SU-DHL-6 (cell line): ENCODE data around the gene STK32C.

Experiments used
- H2AFZ ChIP-seq: fragments of 200-600 bp; sonication (generic); 2 replicates; pipeline ENCODE4 v1.6.1; 2014; ENCODE audit warnings: low read depth, mild to moderate bottlenecking, moderate library complexity, mixed read lengths, antibody characterized with exemption, low read length; ENCODE audit not compliant: severe bottlenecking
- H3F3A ChIP-seq: fragments of 200-600 bp; shearing (Covaris generic); 2 replicates; pipeline ENCODE4 v1.6.0; 2016; ENCODE audit warnings: antibody characterized with exemption, mild to moderate bottlenecking; ENCODE audit not compliant: insufficient read depth
- H3K27ac ChIP-seq: fragments of 200-600 bp; sonication (generic); 2 replicates; pipeline ENCODE4 v1.5.1; 2016; ENCODE audit warnings: low read depth, mild to moderate bottlenecking, low read length, moderate library complexity, mixed read lengths
- H3K27me3 ChIP-seq: fragments of 200-600 bp; sonication (generic), shearing (Covaris generic); 2 replicates; pipeline ENCODE4 v1.6.0; 2014; ENCODE audit warnings: mild to moderate bottlenecking, low read length
- H3K36me3 ChIP-seq: fragments of 200-600 bp; sonication (generic); 2 replicates; pipeline ENCODE4 v1.6.1; 2014; ENCODE audit warnings: mild to moderate bottlenecking, low read length, mixed read lengths
- H3K4me2 ChIP-seq: fragments of 300-600, 200-600 bp; shearing (Covaris generic), sonication (generic); 2 replicates; pipeline ENCODE4 v1.6.0; 2014; ENCODE audit warnings: low read length, low read depth, mild to moderate bottlenecking; ENCODE audit not compliant: poor library complexity, severe bottlenecking
- H3K4me3 ChIP-seq: fragments of 200-600 bp; sonication (generic); 2 replicates; pipeline ENCODE4 v1.5.1; 2014; ENCODE audit warnings: antibody characterized with exemption, low read length, mild to moderate bottlenecking, mixed read lengths; ENCODE audit not compliant: insufficient read depth, poor library complexity, severe bottlenecking
- H3K79me2 ChIP-seq: fragments of 200-600 bp; sonication (generic); 2 replicates; pipeline ENCODE4 v1.6.1; 2014; ENCODE audit warnings: mild to moderate bottlenecking, low read length, moderate library complexity; ENCODE audit not compliant: insufficient read depth
- H3K9ac ChIP-seq: fragments of 200-600 bp; sonication (generic); 2 replicates; pipeline ENCODE4 v1.7.0; 2014; ENCODE audit warnings: mild to moderate bottlenecking, low read length
- H3K9me2 ChIP-seq: fragments of 200-600 bp; sonication (generic); replicated peaks from 2 replicates; pipeline ENCODE4 v1.6.1; 2014; ENCODE audit warnings: low read length; ENCODE audit not compliant: insufficient read depth
- H3K9me3 ChIP-seq: fragments of 200-600 bp; sonication (generic); 2 replicates; pipeline ENCODE4 v1.6.1; 2014; ENCODE audit warnings: low read length, mixed read lengths; ENCODE audit not compliant: insufficient read depth
- H4K20me1 ChIP-seq: fragments of 200-600 bp; sonication (generic); 2 replicates; pipeline ENCODE4 v1.6.1; 2014; ENCODE audit warnings: low read depth, mild to moderate bottlenecking, antibody characterized with exemption, low read length, moderate library complexity, mixed read lengths
- EZH2phosphoT487 ChIP-seq: fragments of 200-600 bp; sonication (generic), shearing (Covaris generic); conservative IDR thresholded peaks from 2 replicates; pipeline ENCODE4 v1.6.1; 2018; ENCODE audit warnings: mild to moderate bottlenecking, antibody characterized with exemption, low read length, moderate library complexity, mixed read lengths
- TF ChIP-seq, protein P1 (sequence below): fragments of 200-600 bp; sonication (generic); IDR thresholded peaks from one replicate; pipeline ENCODE4 v1.5.1; 2017; ENCODE audit warnings: antibody characterized with exemption, mild to moderate bottlenecking, low read length, moderate library complexity; ENCODE audit not compliant: insufficient read depth, poor library complexity, severe bottlenecking

STK32C gene

DNA sequence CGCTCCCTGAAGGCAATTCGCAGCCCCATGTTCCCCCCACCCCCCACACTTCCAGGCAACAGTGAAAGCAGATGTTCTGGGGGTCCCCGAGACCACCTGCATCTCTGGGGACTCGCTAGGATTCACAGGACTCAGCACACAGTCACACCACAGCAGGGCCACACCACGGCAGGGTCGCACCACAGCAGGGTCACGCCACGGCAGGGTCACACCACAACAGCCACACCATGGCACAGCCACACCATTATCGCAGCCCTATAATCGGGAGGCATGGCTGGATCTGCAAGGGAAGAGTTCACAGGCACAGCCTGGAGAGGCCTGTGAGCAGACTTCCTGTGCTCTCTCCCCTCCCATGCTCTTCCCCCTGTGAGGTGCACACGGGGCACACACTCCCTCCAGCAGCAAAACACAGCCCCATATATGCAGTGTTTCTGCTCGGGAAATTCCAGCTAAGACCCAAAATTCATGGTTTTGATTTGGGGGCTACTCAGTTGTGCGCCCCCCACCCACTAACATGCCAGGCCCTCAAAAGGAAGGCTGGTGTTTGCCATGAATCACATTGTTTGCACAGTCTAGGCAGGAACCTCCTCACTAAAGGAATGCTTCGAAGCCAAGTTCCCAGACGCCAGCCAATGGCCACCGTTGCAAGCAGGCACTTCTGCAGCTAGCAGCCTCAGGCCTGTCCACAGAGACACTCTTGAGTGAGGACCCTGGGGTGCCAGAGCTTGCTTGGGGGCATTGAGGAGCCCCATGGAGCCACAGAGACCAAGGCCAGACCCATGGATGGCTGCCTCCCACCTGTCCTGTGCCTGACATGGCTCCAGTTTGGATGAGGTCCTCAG lies 128.0 kb downstream of the STK32C start:
- Histone ChIP-seq H3K27ac (no peak overlapping the region), H3K36me3 (no peaks in the 10 kb centered on the region), H3K9ac (no peak overlapping the region), H2AFZ (no peak overlapping the region), H3K9me2 (no peaks in the 10 kb centered on the region), H3K9me3 (no peaks in the 10 kb centered on the region), H3K79me2 (no peaks in the 10 kb centered on the region), H3K27me3 (no peaks in the 10 kb centered on the region), H3K4me2 (no peak overlapping the region), H4K20me1 (no peaks in the 10 kb centered on the region), H3K4me3 (no peak overlapping the region), H3F3A (no peaks in the 10 kb centered on the region)
- TF ChIP-seq, protein P1, sequence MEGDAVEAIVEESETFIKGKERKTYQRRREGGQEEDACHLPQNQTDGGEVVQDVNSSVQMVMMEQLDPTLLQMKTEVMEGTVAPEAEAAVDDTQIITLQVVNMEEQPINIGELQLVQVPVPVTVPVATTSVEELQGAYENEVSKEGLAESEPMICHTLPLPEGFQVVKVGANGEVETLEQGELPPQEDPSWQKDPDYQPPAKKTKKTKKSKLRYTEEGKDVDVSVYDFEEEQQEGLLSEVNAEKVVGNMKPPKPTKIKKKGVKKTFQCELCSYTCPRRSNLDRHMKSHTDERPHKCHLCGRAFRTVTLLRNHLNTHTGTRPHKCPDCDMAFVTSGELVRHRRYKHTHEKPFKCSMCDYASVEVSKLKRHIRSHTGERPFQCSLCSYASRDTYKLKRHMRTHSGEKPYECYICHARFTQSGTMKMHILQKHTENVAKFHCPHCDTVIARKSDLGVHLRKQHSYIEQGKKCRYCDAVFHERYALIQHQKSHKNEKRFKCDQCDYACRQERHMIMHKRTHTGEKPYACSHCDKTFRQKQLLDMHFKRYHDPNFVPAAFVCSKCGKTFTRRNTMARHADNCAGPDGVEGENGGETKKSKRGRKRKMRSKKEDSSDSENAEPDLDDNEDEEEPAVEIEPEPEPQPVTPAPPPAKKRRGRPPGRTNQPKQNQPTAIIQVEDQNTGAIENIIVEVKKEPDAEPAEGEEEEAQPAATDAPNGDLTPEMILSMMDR = no peak
- TF ChIP-seq EZH2phosphoT487 = no peak

DNA sequence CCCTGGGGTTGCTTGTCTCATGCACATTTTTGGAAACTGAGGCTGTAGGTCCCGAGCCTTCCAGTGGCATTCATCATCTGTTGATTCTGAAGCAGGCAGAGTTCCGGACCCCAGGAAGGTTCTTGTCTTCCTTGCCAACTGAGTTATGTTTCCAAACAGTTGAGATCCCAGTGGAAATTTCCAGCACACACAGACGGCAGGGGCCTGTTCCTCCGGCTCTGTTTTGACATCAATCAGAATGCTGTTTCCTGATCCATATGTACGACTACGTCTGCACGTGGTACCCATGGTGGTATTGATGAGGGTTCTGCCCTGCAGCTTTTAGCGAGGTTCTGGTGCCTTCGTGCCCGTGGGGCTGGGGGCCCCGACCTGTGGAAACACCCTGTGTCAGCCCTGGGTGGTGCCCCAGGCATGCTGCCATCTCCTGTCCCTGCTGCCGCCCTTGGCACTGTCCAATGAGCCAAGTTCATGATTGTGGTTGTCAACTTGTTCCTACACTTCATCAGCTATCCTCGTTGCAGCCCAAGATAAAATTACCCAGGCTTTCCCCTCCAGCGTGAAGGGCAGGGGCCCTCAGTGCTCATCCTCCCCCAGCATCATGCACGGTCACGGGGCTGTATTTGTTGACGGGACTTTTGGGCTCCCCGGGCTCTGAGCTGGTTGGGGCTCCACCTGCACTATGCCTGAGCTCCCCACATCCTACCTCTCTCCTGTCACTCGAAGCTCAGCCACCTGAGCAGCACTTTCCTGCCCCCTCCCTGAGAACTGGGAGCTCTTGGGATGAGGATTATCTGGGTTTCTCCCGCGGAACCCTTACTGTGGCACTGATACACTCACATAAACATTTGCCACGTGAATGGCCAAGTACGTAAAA lies 128.8 kb downstream of the STK32C start:
- Histone ChIP-seq H3F3A (no peaks in the 10 kb centered on the region), H4K20me1 (no peaks in the 10 kb centered on the region), H3K4me3 (no peak overlapping the region), H3K9me2 (no peaks in the 10 kb centered on the region), H3K27ac (no peak overlapping the region), H3K9ac (no peak overlapping the region), H3K79me2 (no peaks in the 10 kb centered on the region), H3K36me3 (no peaks in the 10 kb centered on the region), H3K27me3 (no peaks in the 10 kb centered on the region), H3K9me3 (no peaks in the 10 kb centered on the region), H3K4me2 (no peak overlapping the region), H2AFZ (no peak overlapping the region)
- TF ChIP-seq, protein P1 = no peak
- no peak for TF ChIP-seq EZH2phosphoT487

DNA sequence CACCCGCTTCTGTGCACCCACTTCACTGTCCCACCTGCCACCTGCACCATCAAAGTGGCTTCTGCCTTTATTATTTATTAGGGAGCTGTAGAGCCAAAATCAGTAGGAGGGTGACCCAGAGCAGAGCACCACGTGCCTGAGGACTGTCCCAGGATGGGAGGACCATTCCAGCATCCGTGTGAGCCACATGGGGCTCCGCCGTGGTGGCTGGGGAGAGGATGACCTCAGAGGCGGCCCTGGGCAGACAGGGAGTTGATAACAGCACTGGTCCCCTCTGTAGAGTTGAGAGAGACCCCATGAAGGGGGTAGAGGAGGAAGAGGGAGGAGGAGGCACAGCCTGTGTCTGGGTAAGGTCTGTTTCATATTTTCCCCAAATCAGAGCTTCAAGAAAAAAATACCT lies 129.7 kb downstream of the STK32C start:
- Histone ChIP-seq H3K9me2 (no peaks in the 10 kb centered on the region), H3K9me3 (no peaks in the 10 kb centered on the region), H3K27me3 (no peaks in the 10 kb centered on the region), H3F3A (no peaks in the 10 kb centered on the region), H3K9ac (no peak overlapping the region), H3K79me2 (no peaks in the 10 kb centered on the region), H3K4me2 (no peak overlapping the region), H4K20me1 (no peaks in the 10 kb centered on the region), H3K27ac (no peak overlapping the region), H2AFZ (no peak overlapping the region), H3K36me3 (no peaks in the 10 kb centered on the region), H3K4me3 (no peak overlapping the region)
- TF ChIP-seq EZH2phosphoT487 = no peak
- TF ChIP-seq, protein P1 = no peak
